Left ventricle myocardium superior (tissue), 1 donor: ENCODE data around the gene PHB1. TPM values are rescaled to one million over a fixed set of nuclear protein-coding genes. Genes with fewer than 3 reads are reported as not detected.
A peak's percentile ranks its signal among the peaks of the same experiment; 100 is the strongest.

Experiments used
- ATAC-seq: fragments of 200-7000 bp; cut with Tn5 transposase; one replicate; pipeline ENCODE4 v1.9.1; 2020; ENCODE audit warnings: mild to moderate bottlenecking, moderate library complexity
- DNase-seq: peaks from one replicate; pipeline ENCODE4 v3.0.0-alpha.2; 2020
- intact Hi-C: fragments of 100-400 bp; cut with micrococcal nuclease; formaldehyde crosslinking; loops from one replicate; pipeline ENCODE4 v1.11.0; 2022
- long read RNA-seq: library from polyadenylated mRNA; unstranded; transcript quantifications from one replicate; pipeline ENCODE4 v2.0.0, GENCODE V29; 2021
- total RNA-seq: library from RNA; stranded (reverse); fragmentation: NEBNext Ultra II Directional; extraction: Animal tissue kit (Norgen Biotek cat#: 25700); gene quantifications from one replicate; pipeline ENCODE4 v1.2.1, GENCODE V29; 2021
- donor health status: DM: no; HTN: yes; CAD: no; lungs with severe emphysema.

The PHB1 gene
- total RNA-seq, result 245 TPM
- long read RNA-seq, transcript PHB-211 (2 exons, 852 nt), result minor isoform, 6 of 278 reads
- long read RNA-seq, transcript PHB-201 (7 exons, 1,832 nt), result major isoform, 224 of 278 reads
- long read RNA-seq, partial matches to known transcripts, result 13 of 278 reads
- long read RNA-seq, other reads (novel, unspliced or antisense), result 31 of 278 reads

DNA sequence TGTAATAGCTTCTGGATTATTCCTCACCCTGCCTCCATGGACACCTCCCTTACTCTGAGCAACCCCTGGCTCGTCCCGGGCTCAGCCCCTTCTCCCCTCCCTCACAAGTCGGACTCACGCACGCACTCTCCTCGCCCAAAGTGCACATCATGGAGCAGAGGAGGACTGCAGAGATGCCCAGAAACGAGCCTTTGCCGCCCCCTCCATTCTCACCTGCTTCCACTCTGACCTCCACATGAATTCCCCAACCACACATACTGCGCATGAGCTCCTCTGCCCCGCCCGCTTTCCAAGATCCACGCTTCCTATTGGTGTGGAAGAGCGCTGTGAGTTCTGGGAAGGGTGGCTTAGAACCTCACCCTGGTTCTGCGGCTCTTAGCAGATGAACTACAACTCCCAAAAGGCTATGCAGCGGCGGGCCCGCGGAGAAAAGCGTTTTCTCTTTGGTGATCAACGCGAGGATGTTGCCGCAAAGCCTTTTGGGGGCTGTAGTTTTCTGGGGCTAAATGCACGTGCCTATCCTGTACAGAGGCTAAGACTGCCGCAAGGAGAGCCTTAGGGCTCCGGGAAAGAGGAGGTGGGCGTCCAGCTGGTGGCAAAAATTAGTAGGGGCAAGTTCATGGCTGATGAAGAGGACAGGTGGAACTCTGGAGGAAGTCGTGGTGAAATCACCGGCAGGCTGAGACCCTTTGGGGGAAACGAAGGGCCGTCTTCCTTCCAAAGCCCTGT lies at the start of gene PHB1:
Gene PHB1 (minus strand): TSS at position 261 of the 729 bp plus-strand sequence. CDS start 1,618 bp downstream, outside the sequence.
- DNase-seq, result peak; percentile 95
- intact Hi-C loops, result no loop called here
- ATAC-seq, result peak; percentile 100

DNA sequence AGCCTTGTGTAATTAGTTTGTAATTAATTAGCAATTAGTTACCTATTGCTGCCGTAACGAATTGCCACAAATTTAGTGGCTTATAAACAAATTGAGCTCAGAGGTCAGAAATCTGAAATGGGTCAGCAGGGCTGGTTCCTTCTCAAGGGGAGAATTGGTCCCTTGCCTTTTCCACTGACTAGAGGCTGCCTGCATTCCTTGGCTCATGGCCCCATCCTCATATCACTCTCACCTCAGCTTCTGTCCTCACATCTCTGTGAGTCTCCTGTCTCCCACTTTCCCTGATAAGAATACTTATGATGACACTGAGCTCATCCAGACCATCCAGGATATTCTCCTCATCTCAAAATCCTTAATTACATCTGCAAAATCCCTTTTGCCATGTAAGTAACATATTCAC lies 49.4 kb upstream of the PHB1 start:
- DNase-seq (no peak), ATAC-seq (no peak)
- intact Hi-C loops, result no loop called here

DNA sequence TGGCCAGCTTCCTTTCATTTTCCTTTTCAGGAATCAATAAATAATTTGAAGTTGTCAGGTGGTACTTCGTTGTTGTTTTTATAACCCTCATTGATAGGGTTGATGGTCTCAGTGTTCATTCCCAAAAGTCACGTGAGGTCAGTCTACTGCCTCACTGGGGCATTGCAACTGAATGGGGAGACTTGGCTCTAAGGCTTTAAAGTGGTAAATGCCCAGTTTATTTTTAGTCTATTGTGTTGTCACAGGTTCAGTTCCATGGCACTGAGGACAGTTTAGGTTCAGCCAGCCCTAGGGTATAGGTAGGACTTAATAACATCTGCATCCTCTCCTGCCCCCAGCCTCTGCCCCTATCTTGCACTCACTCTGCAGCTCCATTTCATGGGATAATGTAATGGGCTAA lies 46.9 kb upstream of the PHB1 start:
- intact Hi-C loops, result no loop called here
- no peak for DNase-seq
- peak; percentile 20 for ATAC-seq

DNA sequence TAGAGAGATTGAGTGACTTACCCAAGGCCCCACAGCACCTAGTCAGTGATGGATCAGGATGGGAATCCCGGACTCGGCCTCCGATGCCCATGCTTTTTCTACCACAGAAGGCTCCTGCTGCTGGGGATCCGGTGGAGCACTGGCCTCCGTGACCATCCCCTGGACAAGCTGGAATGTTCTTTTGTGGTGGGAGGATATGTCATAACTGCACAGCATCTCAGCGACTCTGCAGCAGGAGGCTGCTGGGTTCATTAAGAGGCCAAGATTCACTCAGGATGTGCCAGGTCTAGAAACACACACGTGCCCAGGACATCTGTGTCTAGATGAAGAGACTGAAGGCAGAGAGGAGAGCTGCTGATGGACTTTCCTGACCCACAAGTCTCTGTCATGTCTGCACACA lies 45.7 kb upstream of the PHB1 start:
- ATAC-seq, result no peak
- DNase-seq, result no peak
- intact Hi-C loops, result no loop called here

DNA sequence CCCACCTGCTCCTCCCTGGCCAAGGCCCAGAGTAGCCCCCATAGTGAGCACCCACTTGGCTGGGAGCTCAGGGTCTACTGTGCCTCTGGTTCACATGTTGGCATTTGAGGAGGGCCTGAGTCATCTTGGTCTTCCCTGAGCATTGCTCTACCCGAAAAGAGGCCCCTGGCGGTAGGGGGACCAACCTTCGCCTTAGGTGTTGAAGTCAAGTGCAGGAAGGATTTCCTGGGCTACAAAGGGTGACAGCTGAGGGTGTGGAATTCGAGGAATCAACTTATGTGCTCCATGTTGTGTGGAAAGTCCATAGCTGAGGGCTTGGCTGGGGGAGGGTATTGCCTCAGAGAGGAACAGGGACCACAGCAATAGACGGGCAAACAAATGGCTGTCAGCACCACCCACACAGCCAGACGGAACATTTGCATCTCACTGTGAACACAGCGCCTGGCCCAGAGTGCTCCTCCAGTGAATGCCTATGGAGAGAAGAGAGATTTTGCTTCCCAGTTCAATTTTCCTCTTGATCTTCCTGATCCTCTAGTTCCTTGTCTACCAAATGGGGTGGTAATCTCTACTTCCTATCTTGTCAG lies 44.8 kb upstream of the PHB1 start:
- intact Hi-C loops, result loop anchor here (5.0 kb wide), 1 partner anchor 83 kb away; no protein-coding TSS in a partner anchor
- no peak for ATAC-seq
- DNase-seq, result no peak

DNA sequence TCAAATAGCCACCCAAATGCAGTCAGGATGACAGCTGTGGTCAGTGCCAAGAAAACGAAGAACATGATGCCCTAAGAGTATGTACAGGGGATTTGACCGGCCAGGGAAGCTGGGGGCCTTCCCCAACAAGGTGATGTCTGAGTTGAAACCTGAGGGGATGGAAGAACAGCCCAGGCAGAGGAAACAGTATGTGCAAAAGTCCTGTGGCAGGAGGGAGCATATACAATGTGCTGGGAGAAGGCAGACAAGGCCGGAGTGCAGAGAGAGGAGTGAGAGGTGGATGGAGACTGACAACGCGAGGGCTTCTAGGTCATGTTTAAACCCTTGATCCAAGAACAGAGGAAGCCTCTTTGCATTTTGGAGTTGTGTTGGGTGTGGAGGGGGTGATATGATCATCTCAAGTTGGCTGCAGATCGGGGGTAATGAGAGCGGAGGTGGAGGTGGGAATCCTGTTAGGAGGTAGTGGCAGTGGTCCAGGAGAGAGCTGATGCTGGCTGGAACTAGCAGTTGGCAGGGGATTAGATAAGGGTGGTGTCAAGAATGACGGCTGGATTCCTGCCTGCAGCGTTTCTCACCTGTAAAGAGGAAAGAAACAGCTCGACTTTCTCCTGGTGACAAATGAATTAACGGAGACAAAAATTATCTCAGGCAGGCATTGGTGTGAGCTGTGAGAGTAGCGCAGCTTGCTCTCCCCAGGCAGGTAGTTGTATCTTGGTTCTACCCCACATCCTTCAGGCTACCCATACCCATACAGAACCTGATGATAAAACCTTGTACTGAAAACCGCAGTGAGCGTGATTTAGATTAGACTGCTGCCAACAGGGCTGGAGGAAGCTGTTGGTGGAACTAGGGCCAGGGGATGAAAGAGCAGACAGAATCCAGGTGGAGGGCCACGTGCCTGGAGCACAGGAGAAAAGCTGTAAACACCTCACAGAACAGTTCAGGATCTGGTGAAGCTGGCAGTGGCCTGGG lies 43.2 kb upstream of the PHB1 start:
- DNase-seq (no peak), ATAC-seq (no peak)
- intact Hi-C loops, result loop anchor here (5.0 kb wide), 1 partner anchor 84 kb away; no protein-coding TSS in a partner anchor

DNA sequence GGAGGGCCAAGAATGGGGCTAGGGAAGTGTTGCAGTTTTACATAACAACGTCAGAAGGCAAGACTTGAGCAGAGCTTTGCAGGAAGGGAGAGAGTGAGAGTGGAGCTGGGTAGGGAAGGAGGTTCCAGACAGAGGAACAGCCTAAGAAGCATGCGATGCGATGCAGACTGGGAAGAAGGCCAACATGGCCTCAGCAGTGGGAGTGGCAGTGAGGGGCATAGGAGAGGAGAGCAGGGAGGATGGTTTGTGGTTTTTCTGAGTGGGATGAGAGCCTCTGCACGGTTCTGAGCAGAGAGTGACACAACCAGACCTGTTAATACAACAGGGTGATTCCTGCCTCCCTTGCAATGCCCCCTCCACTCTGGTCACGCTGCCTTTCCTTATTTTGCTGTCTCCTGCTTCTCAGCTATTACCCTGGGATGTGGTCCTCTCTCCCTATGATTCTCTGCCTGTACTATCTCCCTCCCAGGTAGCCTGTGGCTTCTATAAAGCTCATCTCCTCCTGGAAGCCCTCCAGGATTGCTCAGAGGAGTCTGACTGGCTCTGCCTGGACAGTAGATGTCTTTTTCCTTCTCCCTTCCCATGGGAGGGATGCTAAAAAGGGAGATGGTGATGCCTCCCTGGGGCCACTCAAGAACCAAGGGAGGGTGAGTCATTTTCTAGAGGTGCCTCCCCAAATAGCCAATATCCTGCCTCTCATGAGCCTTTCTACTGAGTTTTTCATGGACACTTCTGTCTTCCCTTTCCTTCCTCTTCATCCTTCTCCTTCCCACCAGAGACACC lies 41.7 kb upstream of the PHB1 start:
- no peak for DNase-seq
- peak; percentile 40 for ATAC-seq
- intact Hi-C loops, result loop anchor here (5.0 kb wide), 1 partner anchor 86 kb away; no protein-coding TSS in a partner anchor

DNA sequence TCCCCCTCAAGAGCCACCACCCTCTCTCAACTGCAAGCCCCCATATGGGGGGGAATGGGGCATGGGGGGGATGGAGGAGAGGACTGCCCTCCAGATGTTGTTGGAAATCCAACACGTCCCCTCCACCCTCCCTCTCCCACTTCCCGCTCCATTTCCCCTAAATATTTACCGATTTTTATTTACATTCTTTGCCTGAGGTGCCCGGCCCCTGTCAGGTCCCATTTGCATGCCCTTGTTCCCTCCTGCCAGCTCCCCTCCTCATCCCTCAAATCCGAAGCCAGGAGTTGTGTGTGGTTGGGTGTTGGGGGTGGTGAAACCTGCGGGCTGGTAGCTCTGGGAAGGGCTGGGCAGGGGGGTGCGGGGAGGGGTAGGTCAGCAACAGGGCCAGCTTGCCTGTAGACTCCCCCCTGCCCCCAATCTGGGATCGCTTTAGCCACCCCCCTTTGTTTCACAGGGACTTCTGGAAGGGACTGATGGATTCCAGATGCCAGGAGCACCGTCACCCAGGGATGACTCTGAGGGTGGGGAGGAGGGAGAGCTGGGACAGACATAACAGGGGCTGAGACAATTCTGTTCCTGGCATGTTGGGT lies 40.7 kb upstream of the PHB1 start:
- no peak for ATAC-seq

DNA sequence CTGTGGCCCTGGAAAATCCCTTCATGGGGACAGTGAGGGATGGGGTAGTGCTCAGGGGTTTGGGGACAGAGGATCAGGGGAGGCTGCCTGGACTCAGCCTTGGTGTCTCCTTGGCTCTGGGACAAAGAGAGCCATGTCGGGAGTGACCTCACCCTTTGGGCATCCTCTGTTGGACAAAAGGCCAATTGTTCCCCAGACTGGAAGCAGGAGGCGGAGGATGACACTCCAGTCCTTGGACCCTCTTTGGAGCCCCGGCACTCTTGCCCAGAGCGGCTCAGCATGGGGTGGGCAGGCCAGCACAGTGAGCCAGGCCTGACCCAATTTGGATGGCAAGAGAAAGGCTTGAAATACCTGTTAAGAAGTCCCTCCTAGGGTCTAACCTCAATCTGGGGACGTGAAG lies 39.4 kb upstream of the PHB1 start:
- ATAC-seq, result peak; percentile 31
- intact Hi-C loops, result no loop called here
- DNase-seq, result no peak

More for the DNA sequence above, 40.7 kb upstream of the PHB1 start:
- no peak for DNase-seq
- intact Hi-C loops, result loop anchor here (5.0 kb wide), 1 partner anchor 87 kb away; no protein-coding TSS in a partner anchor

DNA sequence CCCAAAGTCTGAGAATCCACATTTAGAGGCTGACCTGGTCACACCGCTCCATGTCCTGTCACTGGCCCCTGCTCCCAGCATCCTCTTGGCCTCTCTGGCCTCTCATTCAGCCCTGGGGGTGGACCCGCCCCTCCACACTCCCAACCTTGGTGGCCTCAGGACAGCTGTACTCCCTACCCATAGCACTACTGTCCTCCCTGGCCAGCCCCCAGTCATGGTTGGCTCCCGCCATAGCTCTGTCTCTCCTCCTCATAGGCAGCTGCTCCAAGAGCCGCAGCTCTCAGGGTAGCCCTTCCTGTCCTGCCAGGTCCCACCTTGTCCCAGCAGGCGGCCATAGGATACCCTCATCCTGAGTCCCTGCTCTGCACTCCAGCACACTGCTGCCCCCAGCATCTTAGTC lies 38.0 kb upstream of the PHB1 start:
- intact Hi-C loops, result no loop called here
- no peak for ATAC-seq
- DNase-seq, result no peak

DNA sequence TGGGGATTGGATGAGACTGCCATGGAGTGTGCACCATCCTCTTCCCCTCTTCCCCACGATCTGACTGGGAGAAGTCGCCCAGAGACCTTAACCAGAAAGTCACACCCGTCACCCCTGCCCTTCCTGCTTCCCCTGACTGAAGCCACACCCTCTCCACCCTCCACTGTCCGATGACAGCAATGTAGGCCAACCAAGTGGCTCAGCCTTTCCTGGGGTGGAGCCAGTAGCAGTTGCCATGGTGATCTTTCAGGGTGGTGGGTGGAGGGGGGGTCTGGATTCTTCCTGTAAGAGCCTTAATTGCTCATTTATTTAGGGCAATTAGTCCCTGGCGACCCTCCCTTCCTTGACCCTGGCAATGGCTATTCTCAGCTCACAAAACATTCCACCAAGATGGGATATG lies 37.5 kb upstream of the PHB1 start:
- ATAC-seq, result no peak
- intact Hi-C loops, result no loop called here
- DNase-seq, result no peak

DNA sequence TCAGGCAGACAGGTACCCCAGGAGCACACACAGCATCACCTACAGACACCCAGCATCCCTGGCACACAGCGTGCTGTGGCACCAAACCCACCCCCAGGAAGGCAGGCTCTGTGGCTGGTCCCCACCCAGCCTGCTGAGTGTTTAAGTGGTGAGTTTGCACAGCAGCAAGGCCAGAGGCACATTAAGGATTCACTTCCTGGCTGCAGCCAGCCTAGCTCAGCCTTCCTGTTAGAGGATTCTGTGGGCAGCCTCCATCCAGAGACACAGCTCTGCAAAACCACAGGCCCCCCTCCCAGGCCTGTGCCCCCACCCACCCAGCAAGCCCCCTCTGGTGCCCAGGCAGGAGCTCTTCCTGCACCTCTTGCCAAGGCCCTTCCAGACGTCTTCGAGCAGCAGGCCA lies 36.1 kb upstream of the PHB1 start:
- ATAC-seq, result no peak
- no peak for DNase-seq
- intact Hi-C loops, result no loop called here

DNA sequence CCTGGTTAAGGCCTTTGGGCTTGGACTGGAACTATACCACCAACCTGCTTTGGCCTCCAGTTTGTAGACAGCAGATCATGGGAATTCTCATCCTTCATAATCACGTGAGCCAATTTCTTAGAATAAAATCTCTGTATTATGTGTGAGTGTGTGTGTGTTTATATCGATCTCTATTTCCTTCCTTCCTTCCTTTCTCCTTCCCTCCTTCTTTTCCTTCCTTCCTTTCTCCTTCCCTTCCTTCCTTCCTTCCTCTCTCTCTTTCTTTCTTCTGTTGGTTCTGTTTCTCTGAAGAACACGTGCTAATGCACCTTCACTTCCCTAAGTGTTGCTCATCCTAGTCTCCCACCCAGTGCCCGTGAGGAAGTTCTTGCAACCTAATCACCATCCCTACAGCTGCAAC lies 35.5 kb upstream of the PHB1 start:
- ATAC-seq (no peak), DNase-seq (no peak)
- intact Hi-C loops, result no loop called here

DNA sequence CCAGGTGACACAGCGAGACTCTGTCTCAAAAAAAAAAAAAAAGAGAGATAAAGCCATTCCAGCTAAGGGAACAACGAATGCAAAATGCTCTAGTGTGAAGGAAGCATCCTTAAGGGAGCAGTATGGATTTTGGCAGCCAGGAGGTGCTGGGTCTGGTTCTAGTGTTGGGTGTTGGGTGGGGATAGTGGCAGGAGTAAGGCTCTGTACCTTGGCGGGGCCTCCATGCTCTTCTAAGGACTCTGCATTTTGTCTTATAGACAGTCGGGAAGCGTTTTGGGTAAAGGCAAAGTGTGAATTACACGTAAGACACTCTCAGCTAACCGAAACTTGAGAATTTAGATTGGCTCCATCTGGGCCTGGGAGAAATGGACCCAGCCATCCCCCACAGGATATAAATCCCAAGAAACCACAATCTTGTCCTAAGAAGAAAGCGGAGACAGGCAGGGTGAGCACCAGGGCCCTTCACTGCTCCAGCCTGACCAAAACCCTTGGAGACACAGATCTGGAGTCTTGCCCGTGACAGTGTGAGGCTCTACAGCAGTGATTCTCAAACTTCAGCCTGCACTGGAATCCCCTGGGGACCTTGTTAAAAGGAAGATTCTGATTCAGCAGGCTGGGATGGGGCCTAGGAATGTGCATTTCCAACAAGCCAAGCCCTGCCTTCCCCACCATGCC lies 33.1 kb upstream of the PHB1 start:
- DNase-seq, result no peak

DNA sequence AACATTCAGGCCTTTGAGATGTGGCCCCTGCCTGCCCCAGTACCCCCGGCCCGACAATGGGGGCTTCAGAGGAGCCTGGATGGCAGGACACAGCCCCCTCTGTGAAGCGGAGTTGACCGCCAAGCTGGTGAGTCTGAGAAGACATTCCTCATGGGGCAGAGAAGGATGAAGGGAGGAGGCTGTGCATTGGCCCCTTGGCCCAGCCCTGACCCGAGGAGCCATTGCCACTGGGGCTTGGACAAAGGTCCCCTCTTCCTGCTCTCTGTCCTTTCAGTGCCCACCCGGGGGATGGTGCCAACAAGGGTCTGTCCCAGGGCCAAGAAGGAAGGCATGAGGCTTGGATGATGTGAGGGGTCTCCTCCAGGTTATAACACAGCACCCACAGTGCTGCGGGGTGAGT lies 30.9 kb upstream of the PHB1 start:
- intact Hi-C loops, result no loop called here
- no peak for ATAC-seq
- no peak for DNase-seq

More for the DNA sequence above, 33.1 kb upstream of the PHB1 start:
- intact Hi-C loops, result no loop called here
- peak; percentile 67 for ATAC-seq

DNA sequence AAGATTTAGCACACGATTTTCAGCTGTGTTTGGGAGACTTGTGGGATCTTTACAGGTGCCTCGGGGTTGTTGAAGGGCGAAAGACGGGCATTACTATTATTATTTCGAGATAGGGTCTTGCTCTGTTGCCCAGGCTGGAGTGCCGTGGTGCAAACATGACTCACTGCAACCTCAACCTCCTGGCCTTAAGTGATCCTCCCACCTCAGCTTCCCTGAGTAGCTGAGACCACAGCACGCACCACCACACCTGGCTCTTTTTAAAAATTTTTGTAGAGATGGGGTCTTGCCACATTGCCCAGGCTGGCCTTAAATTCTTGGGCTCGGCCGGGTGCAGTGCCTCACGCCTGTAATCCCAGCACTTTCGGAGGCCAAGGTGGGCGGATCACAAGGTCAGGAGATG lies 29.7 kb upstream of the PHB1 start:
- intact Hi-C loops, result no loop called here

DNA sequence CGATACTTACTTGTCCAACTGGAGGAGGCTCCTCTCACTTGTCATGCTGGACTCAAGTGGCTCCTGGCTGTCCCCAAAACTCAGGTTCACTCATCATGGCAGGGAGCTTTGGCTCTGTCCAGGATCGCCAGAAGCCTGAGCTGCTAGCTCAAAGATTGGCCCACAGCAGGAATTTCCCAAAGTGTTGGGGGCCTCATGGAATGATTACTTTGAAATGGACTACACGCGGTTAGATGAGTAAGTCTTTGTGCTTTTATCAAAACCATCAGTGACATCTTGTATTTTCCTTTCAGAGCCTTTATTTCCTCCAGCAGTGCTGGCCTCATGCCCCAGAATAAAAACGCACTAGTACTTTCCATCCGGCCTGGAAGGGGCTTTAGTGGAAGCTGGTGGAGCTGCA lies 29.2 kb upstream of the PHB1 start:
- no peak for ATAC-seq
- DNase-seq, result no peak
- intact Hi-C loops, result no loop called here

More for the DNA sequence above, 29.7 kb upstream of the PHB1 start:
- DNase-seq, result no peak
- ATAC-seq, result no peak

DNA sequence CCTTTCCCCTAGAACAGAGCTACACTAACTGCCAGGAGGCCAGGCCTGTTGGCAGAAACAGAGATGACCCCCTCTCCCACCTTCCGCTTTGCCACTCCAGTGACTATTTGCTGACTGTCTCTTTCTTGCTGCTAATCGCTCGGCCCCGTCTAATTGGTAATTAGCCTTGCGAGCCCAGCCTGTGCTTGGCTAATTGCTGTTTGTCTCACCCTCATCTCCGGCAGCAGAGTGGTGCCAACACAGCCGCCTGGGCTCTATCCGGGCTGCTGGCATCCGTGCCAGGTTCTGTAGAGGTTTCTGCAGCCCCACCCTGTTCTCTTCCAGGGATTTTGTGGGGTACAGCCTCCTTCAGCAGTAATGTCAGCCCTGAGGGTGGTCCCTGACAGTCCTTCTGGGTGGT lies 27.4 kb upstream of the PHB1 start:
- ATAC-seq, result no peak
- intact Hi-C loops, result no loop called here

More for the DNA sequence above, 27.4 kb upstream of the PHB1 start:
- no peak for DNase-seq
